ENCODE results near the gene C19orf67. TPM values are rescaled to one million over a fixed set of nuclear protein-coding genes. Genes with fewer than 3 reads are reported as not detected.

The C19orf67 gene
- total and polyA plus RNA-seq, 9 donors, result 0.18 TPM; not detected in 8

- no peaks in the 10 kb centered on the region for H3K9me3 ChIP-seq (replicated peaks; ENCODE audit: control insufficient read depth, low read depth, low read length)
- DNase-seq, result no peak
- no peak overlapping the region for H3K4me3 ChIP-seq (ENCODE audit: low read length)
- 27% methylated on average over 14 of the region's 17 CpGs for WGBS (ENCODE audit: insufficient coverage)
- H3K27ac ChIP-seq (ENCODE audit: low read length), result no peak overlapping the region
- no peaks in the 10 kb centered on the region for H3K36me3 ChIP-seq (ENCODE audit: control insufficient read depth, insufficient read depth, low read length)
- peaks cover 10% of the 10 kb centered on the region for H3K4me1 ChIP-seq (ENCODE audit: control insufficient read depth, insufficient read depth, low read length)
- peaks cover 54% of the 10 kb centered on the region for H3K27me3 ChIP-seq (ENCODE audit: control insufficient read depth, insufficient read depth, low read length)
Measured at GRCh38 chr19:14058182-14059092, 27.1 kb downstream of the C19orf67 start.

GRCh38 chr19:14056741-14057356 lies 28.7 kb downstream of the C19orf67 start:
- peaks cover 10% of the 10 kb centered on the region for H3K4me1 ChIP-seq (ENCODE audit: control insufficient read depth, insufficient read depth, low read length)
- H3K27me3 ChIP-seq (ENCODE audit: control insufficient read depth, insufficient read depth, low read length), result peaks cover 56% of the 10 kb centered on the region
- DNase-seq, result no peak
- no peaks in the 10 kb centered on the region for H3K36me3 ChIP-seq (ENCODE audit: control insufficient read depth, insufficient read depth, low read length)
- WGBS (ENCODE audit: insufficient coverage), result 19% methylated on average over 10 of the region's 19 CpGs
- H3K27ac ChIP-seq (ENCODE audit: low read length), result no peak overlapping the region
- H3K4me3 ChIP-seq (ENCODE audit: low read length), result peak overlapping the region; percentile 29
- no peaks in the 10 kb centered on the region for H3K9me3 ChIP-seq (replicated peaks; ENCODE audit: control insufficient read depth, low read depth, low read length)

- peaks cover 10% of the 10 kb centered on the region for H3K4me1 ChIP-seq (ENCODE audit: control insufficient read depth, insufficient read depth, low read length)
- no peak overlapping the region for H3K4me3 ChIP-seq (ENCODE audit: low read length)
- peaks cover 51% of the 10 kb centered on the region for H3K27me3 ChIP-seq (ENCODE audit: control insufficient read depth, insufficient read depth, low read length)
- 85% methylated on average over 6 of the region's 10 CpGs for WGBS (ENCODE audit: insufficient coverage)
- H3K9me3 ChIP-seq (replicated peaks; ENCODE audit: control insufficient read depth, low read depth, low read length), result no peaks in the 10 kb centered on the region
- no peak for DNase-seq
- H3K36me3 ChIP-seq (ENCODE audit: control insufficient read depth, insufficient read depth, low read length), result no peaks in the 10 kb centered on the region
- no peak overlapping the region for H3K27ac ChIP-seq (ENCODE audit: low read length)
Measured at GRCh38 chr19:14056069-14056666, 29.4 kb downstream of the C19orf67 start.

- no peaks in the 10 kb centered on the region for H3K9me3 ChIP-seq (replicated peaks; ENCODE audit: control insufficient read depth, low read depth, low read length)
- WGBS (ENCODE audit: insufficient coverage), result 67% methylated on average over 1 of the region's 3 CpGs
- H3K4me3 ChIP-seq (ENCODE audit: low read length), result no peak overlapping the region
- H3K4me1 ChIP-seq (ENCODE audit: control insufficient read depth, insufficient read depth, low read length), result peaks cover 10% of the 10 kb centered on the region
- peaks cover 46% of the 10 kb centered on the region for H3K27me3 ChIP-seq (ENCODE audit: control insufficient read depth, insufficient read depth, low read length)
- no peaks in the 10 kb centered on the region for H3K36me3 ChIP-seq (ENCODE audit: control insufficient read depth, insufficient read depth, low read length)
- no peak overlapping the region for H3K27ac ChIP-seq (ENCODE audit: low read length)
- no peak for DNase-seq
Measured at GRCh38 chr19:14055396-14055795, 30.2 kb downstream of the C19orf67 start.

GRCh38 chr19:14054721-14055120 lies 30.9 kb downstream of the C19orf67 start:
- Histone ChIP-seq H3K4me1 (ENCODE audit: control insufficient read depth, insufficient read depth, low read length) (peaks cover 10% of the 10 kb centered on the region), H3K9me3 (replicated peaks; ENCODE audit: control insufficient read depth, low read depth, low read length) (no peaks in the 10 kb centered on the region), H3K4me3 (ENCODE audit: low read length) (no peak overlapping the region), H3K27me3 (ENCODE audit: control insufficient read depth, insufficient read depth, low read length) (peaks cover 39% of the 10 kb centered on the region), H3K27ac (ENCODE audit: low read length) (no peak overlapping the region), H3K36me3 (ENCODE audit: control insufficient read depth, insufficient read depth, low read length) (no peaks in the 10 kb centered on the region)
- WGBS (ENCODE audit: insufficient coverage), result 58% methylated on average over 6 of the region's 11 CpGs
- no peak for DNase-seq

GRCh38 chr19:14054099-14054498 lies 31.5 kb downstream of the C19orf67 start:
- Histone ChIP-seq H3K4me3 (ENCODE audit: low read length) (no peak overlapping the region), H3K27me3 (ENCODE audit: control insufficient read depth, insufficient read depth, low read length) (peaks cover 33% of the 10 kb centered on the region), H3K27ac (ENCODE audit: low read length) (no peak overlapping the region), H3K36me3 (ENCODE audit: control insufficient read depth, insufficient read depth, low read length) (no peaks in the 10 kb centered on the region), H3K9me3 (replicated peaks; ENCODE audit: control insufficient read depth, low read depth, low read length) (no peaks in the 10 kb centered on the region), H3K4me1 (ENCODE audit: control insufficient read depth, insufficient read depth, low read length) (peaks cover 10% of the 10 kb centered on the region)
- DNase-seq, result no peak
- WGBS (ENCODE audit: insufficient coverage), result 62% methylated on average over 6 of the region's 6 CpGs

GRCh38 chr19:14053500-14053899 lies 32.1 kb downstream of the C19orf67 start:
- Histone ChIP-seq H3K27ac (ENCODE audit: low read length) (no peak overlapping the region), H3K9me3 (replicated peaks; ENCODE audit: control insufficient read depth, low read depth, low read length) (peaks cover under 1% of the 10 kb centered on the region), H3K36me3 (ENCODE audit: control insufficient read depth, insufficient read depth, low read length) (no peaks in the 10 kb centered on the region), H3K4me3 (ENCODE audit: low read length) (no peak overlapping the region), H3K27me3 (ENCODE audit: control insufficient read depth, insufficient read depth, low read length) (peaks cover 27% of the 10 kb centered on the region), H3K4me1 (ENCODE audit: control insufficient read depth, insufficient read depth, low read length) (peaks cover 10% of the 10 kb centered on the region)
- DNase-seq, result no peak
- 93% methylated on average over 11 of the region's 11 CpGs for WGBS (ENCODE audit: insufficient coverage)

GRCh38 chr19:14053032-14053431 lies 32.6 kb downstream of the C19orf67 start:
- H3K4me1 ChIP-seq (ENCODE audit: control insufficient read depth, insufficient read depth, low read length), result peaks cover 7% of the 10 kb centered on the region
- H3K4me3 ChIP-seq (ENCODE audit: low read length), result no peak overlapping the region
- no peaks in the 10 kb centered on the region for H3K36me3 ChIP-seq (ENCODE audit: control insufficient read depth, insufficient read depth, low read length)
- H3K27ac ChIP-seq (ENCODE audit: low read length), result no peak overlapping the region
- DNase-seq, result no peak
- WGBS (ENCODE audit: insufficient coverage), result 75% methylated on average over 2 of the region's 3 CpGs
- peaks cover 22% of the 10 kb centered on the region for H3K27me3 ChIP-seq (ENCODE audit: control insufficient read depth, insufficient read depth, low read length)
- H3K9me3 ChIP-seq (replicated peaks; ENCODE audit: control insufficient read depth, low read depth, low read length), result peaks cover 2% of the 10 kb centered on the region

GRCh38 chr19:14052470-14052869 lies 33.1 kb downstream of the C19orf67 start:
- Histone ChIP-seq H3K4me3 (ENCODE audit: low read length) (no peak overlapping the region), H3K27ac (ENCODE audit: low read length) (no peak overlapping the region), H3K4me1 (ENCODE audit: control insufficient read depth, insufficient read depth, low read length) (peaks cover 2% of the 10 kb centered on the region), H3K36me3 (ENCODE audit: control insufficient read depth, insufficient read depth, low read length) (no peaks in the 10 kb centered on the region), H3K9me3 (replicated peaks; ENCODE audit: control insufficient read depth, low read depth, low read length) (peaks cover 2% of the 10 kb centered on the region), H3K27me3 (ENCODE audit: control insufficient read depth, insufficient read depth, low read length) (peaks cover 17% of the 10 kb centered on the region)
- DNase-seq, result no peak
- WGBS (ENCODE audit: insufficient coverage), result 85% methylated on average over 3 of the region's 6 CpGs

- Histone ChIP-seq H3K27ac (ENCODE audit: low read length) (no peak overlapping the region), H3K9me3 (replicated peaks; ENCODE audit: control insufficient read depth, low read depth, low read length) (peaks cover 2% of the 10 kb centered on the region), H3K27me3 (ENCODE audit: control insufficient read depth, insufficient read depth, low read length) (peaks cover 14% of the 10 kb centered on the region), H3K4me3 (ENCODE audit: low read length) (no peak overlapping the region), H3K4me1 (ENCODE audit: control insufficient read depth, insufficient read depth, low read length) (peaks cover 1% of the 10 kb centered on the region), H3K36me3 (ENCODE audit: control insufficient read depth, insufficient read depth, low read length) (no peaks in the 10 kb centered on the region)
- DNase-seq, result no peak
- WGBS (ENCODE audit: insufficient coverage), result 75% methylated on average over 6 of the region's 9 CpGs
Measured at GRCh38 chr19:14051980-14052379, 33.6 kb downstream of the C19orf67 start.
